Liver (tissue), 3 donors: ENCODE results near the gene RTN4R.

Experiments
- ATF3 ChIP-seq: IDR thresholded peaks from 2 replicates; pipeline ENCODE4 v1.6.1; 2016; ENCODE audit warnings: antibody characterized with exemption
- CTCF ChIP-seq: fragments of 150-350 bp; IDR thresholded peaks from 2 replicates; pipeline ENCODE4 v1.5.1; 2017; ENCODE audit warnings: improper control_type of control experiment, low read depth, low read length; ENCODE audit not compliant: missing input control
- EGR1 ChIP-seq, 2 donors: IDR thresholded peaks; 2 replicates each; pipeline ENCODE4 v1.6.1; 2016 to 2018; ENCODE audit warnings: antibody characterized with exemption in 2 of 2, low read depth in 2 of 2
- GABPA ChIP-seq, 2 donors: IDR thresholded peaks in 1 of 2; conservative IDR thresholded peaks in 1 of 2; 2 replicates each; pipeline ENCODE4 v1.6.1; 2016; ENCODE audit warnings: antibody characterized with exemption in 2 of 2, mild to moderate bottlenecking in 1 of 2, moderate library complexity in 1 of 2
- HNF4A ChIP-seq, 2 donors: conservative IDR thresholded peaks; 2 replicates each; pipeline ENCODE4 v1.6.1; 2016; ENCODE audit warnings: antibody characterized with exemption in 2 of 2, mild to moderate bottlenecking in 2 of 2
- JUND ChIP-seq, 2 donors: IDR thresholded peaks; 2 replicates each; pipeline ENCODE4 v1.6.1; 2016; ENCODE audit warnings: antibody characterized with exemption in 2 of 2
- RAD21 ChIP-seq, 2 donors: IDR thresholded peaks; 2 replicates each; pipeline ENCODE4 v1.6.1; 2016; ENCODE audit warnings: antibody characterized with exemption in 2 of 2, mild to moderate bottlenecking in 2 of 2
- REST ChIP-seq: IDR thresholded peaks from 2 replicates; pipeline ENCODE4 v1.6.1; 2016; ENCODE audit warnings: antibody characterized with exemption, mild to moderate bottlenecking
- TAF1 ChIP-seq: conservative IDR thresholded peaks from 2 replicates; pipeline ENCODE4 v1.6.1; 2016; ENCODE audit warnings: antibody characterized with exemption, mild to moderate bottlenecking
- YY1 ChIP-seq: IDR thresholded peaks from 2 replicates; pipeline ENCODE4 v1.6.1; 2016; ENCODE audit warnings: antibody characterized with exemption, mild to moderate bottlenecking
- ZBTB33 ChIP-seq: IDR thresholded peaks from 2 replicates; pipeline ENCODE4 v1.6.1; 2016; ENCODE audit warnings: antibody characterized with exemption
- donor health status: healthy.
- donor health status: healthy.

- no peak for TF ChIP-seq JUND (IDR thresholded peaks at IDR 0.05)
- TF ChIP-seq EGR1 (IDR thresholded peaks at IDR 0.05; ENCODE audit: low read depth in 2 of 2): no peak
- TF ChIP-seq CTCF: no peak
- no peak for TF ChIP-seq ZBTB33
- no peak for TF ChIP-seq RAD21 (IDR thresholded peaks at IDR 0.05)
- TF ChIP-seq ATF3: no peak
- no peak for TF ChIP-seq YY1
- no peak for TF ChIP-seq REST
- no peak for TF ChIP-seq GABPA (IDR thresholded peaks at IDR 0.05 in 1 of 2, conservative IDR thresholded peaks at IDR 0.05 in 1 of 2)
- TF ChIP-seq HNF4A (conservative IDR thresholded peaks at IDR 0.05): peak in 1 of 2 donors; percentile 55
- no peak for TF ChIP-seq TAF1
These were observed 44.5 kb upstream of the RTN4R start for GRCh38 chr22:20312396-20313191.
